COLO668 (cell line): ENCODE measurements around the gene DNMT3A.

Experiments used
- DNase-seq: peaks from one replicate; lab custom pipeline; 2025; ENCODE audit not compliant: unreplicated experiment; lab: John Stamatoyannopoulos, UW

Gene DNMT3A

DNA sequence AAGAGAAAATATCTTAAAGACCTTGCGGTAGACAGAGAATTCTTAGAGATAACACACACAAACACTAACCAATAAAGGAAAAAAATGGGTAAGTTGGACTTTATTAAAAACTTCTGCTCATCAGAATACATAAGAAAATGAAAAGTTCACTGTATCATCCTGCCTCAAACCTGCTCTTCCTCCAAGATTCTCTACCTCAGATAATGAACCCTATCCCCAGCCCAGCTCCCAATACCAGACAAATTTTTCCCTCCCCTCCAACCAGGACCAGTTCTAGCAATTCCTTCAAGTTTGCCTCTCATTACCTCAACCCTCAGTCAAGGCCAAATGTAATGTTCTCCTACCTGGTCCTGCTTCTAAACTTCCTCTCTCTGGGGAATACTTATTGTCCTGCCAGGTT, 79.4 kb downstream of the DNMT3A start:
- no peak for DNase-seq

DNA sequence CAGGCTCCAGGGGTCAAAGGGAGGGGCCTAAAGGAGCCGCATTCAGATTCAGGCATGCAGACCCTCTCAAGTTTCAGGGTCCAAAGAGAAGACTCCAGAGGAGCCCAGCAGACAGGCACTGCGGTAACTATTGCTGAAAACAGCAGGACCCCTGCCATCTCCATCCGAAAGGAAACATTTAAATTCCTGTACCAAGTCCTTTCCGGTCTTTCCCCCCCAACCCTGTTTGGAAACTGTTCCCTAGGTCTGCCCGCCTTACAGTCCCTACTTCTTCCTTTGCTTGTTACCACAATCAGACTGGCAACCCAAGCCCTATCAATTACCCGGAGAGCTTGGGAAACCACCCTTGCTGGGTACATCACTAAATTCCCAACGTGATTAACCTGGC, 82.0 kb downstream of the DNMT3A start:
- DNase-seq: no peak

DNA sequence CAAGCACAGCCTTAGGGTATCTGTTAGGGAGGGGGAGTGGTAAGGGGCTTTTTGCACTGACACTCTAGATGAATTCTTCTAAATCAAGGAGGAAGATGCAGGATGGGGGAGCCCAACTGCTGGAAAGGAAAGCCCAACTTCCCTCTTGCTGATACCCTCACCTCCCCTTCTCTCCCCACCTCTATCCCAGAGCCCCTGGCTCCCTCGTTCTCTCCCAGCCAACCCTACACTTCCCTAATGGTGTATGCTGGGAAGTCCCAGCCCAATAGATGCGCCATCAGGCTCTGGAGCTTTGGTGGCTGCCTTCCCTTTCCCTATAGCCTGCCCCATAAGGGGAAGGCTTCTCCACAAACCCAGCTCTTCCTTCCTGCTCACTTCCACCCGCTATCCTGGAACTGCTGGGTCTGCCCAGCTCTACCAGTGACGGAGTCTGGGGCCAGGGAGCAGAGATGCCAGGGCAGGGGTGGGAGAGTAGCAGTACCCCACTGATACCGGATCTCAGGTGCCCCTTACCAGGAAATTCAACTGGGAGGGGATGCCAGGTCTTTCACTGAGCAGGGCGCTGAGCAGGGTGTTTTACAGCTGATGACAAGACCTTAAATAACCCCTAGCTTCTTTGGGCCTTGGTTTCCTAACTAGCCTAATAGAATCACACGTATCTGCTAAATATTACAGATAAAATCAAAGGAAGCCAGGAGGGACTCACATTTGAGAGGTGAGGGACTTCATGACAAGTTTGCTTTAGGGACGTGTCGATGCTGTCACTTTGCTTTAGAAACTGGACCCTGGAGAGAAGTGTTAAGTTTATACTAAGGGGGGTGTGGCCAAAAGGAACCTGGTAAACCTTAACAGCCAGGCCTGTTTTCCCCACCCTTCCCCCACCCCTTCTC, 82.6 kb downstream of the DNMT3A start:
- DNase-seq: no peak

DNA sequence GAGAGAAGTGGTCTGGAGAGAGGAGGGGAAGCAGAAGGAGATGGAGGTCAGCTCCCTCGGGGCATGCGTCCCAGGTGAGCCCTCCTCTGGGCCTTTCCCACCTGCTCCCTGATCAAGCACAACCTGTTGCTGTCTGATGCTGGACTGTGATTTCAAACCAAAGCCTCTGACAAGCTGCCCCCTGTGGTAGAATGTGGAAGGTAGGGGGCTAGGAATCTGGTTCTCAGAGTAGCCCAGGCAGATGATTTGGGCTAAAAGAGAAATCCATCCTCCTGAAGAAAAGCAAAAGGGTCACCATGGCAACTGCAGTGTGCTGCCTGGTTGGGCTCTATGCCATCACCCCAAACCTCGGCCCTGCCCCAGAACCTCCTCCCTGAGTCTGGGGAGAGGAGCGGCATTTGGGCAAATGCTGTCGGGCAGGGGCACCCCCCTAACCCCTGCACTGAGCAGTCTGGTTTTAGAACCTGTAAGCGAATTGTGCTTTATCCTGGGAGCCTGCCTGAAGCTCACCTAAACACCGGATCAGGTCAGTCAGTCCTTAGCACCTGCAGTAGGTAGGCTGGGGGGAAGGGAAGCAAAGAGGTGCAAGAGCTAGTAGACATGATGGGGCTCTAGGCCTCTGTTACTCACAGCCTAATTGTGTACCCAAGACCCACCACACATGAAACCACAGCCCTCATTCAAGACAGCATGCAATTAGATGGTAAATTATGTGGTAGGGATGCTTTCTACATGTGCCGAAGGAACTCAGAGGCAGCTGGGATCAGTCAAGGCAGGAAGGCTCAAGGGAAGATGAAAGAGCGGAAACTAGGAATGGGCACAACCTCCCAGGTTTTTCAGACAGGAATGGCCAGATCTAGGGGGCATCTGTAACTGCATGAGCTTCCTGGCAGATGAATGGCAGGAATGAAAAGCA, 83.5 kb downstream of the DNMT3A start:
- DNase-seq: no peak

DNA sequence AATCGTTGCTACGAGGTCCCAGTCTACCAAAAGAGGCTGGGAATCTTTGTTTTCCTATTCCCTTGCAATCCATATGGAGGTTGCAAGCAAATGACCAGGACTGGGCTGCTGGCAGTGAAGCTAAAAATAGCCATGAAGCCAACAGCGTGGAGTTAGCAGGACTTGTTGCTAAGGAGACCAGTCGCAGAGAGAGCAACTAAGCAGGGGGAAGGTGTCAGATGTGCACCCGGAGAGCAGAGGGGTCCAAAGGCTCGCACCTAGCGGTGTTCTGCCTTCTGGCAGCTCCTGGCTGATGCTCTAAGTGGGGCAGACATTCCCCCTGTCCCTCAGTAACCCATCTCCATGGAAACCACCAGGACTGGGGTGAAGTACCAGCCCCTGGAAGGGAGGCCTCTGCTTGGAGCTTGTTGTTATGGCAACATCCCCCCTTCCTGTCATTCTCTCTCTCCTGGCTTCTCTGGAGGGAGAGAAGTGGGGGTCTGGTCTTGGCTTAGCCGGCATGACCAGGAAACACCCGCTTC, 84.6 kb downstream of the DNMT3A start:
- DNase-seq: peak; percentile 61

DNA sequence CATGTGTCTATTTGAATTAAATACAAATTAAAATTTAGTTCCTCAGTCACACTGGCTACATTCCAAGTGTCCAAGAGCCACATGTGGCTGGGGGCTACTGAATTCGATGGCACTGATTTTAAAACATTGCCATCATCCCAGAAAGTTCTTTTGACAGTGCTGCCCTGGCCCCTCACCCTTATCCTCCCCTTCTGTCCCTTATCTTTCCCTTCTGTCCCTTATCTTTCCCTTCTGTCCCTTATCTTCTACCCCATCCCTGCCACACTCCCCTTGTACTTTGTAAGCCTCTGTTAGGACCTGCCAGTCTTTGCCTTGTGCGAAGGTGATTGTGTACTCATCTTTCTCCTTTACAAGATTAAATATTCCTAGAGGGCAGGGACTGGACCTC, 85.2 kb downstream of the DNMT3A start:
- no peak for DNase-seq

DNA sequence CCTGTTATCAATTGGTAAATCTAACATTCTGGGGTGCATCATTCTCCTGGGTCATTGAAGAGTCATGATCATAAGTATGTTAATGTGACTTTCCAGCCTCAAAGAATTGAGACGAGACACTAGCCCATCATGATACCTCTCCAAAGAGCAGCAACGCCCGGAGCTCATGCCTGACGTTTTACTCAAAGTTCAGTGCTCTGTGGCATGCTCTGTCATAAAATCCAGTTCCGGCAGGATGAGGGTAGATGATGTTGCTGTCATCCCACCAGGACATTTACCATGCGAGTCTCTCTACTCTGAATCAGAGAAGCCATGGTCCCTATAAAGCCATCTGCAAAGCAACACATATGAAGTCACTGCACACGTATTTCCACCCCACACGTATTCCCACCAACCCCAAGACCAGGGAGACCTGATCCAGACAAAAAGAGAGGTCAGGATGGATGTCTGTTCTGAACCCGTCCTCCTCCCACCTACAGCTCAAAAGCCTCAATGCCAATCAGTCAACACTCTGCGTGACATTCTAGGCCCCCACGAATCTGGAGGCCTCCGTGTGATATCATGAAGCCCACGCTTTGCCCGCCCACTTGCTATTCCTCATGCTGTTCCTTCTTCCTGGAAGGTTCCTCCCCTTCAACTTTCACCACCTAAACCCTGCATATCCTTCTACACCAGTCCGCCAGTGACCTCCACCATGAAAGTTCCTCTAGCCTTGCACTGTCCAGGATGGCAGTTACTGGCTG, 85.8 kb downstream of the DNMT3A start:
- no peak for DNase-seq

DNA sequence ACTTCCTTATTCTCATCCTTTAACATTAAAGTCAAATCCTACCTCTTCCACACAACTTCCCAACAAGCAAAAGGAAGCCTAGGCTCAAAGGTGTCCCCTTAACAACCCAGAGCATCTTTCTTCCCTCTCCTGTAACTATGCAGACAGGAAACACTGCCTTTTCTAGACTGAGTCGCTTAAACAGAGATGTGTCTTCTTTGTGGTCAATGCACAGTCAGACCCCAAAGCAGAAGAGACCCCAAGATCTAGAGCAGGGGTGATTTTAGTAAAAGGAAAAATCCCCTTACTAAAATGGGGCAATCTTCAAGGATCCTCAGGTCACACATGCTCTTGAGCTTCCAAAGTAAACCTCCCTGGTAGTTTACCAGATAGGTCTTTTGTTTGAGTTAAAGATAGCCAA, 86.8 kb downstream of the DNMT3A start:
- DNase-seq: no peak

DNA sequence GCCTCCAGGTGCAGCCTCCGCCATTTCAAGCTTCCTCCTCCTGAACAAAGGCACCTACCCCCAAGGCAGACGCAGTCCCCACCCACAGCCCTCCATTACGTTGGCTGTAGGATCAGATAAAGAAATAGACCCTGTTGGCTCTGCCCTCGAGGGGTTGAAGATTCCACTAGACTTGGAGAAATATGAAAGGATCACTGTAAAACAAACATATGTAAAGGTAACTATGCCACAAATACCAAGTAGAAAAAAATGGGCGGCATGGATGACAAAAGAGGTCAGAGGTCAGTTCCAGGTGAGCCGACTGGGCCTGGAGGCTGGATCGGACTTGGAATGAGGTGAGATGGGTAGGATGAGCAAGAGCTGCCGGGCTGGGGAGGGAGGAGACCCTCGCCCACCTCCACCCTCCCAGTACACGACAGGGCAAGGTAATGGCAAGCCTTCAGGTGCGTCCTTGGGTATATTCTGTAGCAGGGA, 88.5 kb downstream of the DNMT3A start:
- no peak for DNase-seq

DNA sequence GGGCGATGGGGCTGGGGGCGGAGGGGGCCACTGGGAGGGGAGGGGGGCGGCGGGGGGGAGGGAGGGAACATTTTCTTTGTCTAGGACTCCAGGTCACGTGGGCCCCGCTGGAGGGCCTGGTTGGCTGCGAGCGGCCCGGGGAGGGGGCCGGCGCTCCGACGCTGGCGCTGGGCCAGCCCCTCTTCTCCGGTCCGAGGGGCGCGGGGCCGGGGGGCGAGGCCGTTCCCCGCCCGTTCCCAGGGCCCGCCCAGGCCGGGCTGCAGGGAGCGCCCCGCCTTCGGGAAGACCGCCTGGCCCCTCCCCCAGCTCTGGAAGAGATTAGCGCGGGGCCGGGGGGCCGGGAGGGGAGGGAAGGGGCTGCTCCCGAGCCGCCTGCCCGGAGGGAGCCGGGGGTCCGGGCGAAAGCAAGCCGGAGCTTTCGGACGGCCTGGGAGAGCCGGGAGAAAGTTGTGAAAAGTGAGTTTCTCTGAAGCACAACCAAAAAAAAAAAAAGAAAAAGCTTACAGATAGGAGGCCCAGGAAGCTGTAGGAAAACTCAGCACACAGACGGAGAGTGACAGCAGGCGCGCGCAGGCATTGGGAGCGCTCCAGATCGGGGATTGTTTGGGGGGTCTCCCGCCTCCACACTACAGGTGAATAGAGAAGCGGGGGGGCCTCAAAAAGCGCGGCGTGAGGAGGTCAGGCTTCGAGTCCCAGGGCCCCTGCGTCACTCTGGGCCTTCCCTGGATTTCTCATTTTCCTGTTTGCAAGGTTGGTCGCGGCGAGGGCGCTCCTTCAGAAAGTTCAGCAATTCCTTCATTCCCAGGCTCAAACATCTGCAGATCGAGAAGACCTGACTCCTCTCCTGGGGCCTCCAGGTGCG, 89.2 kb downstream of the DNMT3A start:
- DNase-seq: peak; percentile 85

DNA sequence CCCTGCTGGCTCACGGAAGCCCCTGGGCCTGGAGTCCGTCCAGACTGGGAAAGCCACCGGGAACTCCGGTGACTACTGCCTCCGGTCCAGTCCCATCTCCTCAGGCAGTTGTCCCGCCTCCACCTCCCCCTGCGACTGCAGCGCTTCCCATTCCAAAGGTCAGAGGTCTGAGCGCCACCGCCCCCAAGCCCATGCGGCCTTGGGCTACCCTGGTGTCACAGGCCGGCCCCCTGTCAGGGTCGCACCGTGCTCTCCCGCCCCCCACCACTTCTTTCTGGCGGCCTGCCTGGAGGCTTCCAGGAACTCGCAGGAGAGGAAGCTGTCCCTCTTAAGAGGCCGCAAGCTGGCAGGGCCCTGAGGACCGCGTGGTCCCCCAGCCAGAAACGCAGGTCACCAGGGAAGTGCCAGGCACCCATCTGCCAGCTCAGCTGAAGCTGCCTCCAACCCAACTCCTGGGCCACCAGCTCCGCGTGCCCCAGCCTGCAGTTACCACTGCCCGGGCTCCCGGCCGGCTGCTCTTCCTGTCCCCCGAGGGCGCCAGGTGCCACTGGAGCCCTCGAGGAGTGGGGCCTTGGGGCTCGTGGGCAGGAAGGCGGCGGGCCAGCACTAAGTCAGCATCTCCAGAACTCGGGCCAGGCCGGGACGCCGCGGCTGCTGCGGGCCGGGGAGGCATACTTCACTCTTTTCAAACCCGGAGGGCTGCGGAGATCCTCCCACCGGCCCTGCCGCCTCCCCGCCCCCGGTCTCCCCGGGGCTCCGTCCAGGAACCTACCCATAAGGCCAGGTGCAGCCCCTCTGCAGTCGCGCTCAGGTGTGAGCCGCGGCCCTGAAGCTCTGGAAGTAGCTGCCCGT, 90.1 kb downstream of the DNMT3A start:
- DNase-seq: peak; percentile 81

DNA sequence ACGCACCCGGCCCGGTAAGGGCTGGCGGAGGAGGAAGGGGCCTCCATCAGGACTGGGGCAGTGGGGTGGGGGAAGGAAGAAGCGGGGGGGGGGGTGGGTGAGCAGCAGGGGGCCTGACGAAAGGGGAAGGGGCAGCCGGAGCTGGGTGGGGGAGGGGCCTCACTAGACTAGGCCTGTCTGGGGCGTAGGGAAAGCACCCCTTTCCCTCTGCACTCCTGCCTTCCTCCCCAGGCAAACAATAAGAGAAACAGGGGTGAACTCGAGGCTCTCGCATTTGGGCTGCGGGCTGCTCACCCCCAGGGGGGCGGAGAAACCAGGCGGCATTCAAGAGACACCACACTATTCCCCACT, 90.7 kb downstream of the DNMT3A start:
- DNase-seq: no peak

DNA sequence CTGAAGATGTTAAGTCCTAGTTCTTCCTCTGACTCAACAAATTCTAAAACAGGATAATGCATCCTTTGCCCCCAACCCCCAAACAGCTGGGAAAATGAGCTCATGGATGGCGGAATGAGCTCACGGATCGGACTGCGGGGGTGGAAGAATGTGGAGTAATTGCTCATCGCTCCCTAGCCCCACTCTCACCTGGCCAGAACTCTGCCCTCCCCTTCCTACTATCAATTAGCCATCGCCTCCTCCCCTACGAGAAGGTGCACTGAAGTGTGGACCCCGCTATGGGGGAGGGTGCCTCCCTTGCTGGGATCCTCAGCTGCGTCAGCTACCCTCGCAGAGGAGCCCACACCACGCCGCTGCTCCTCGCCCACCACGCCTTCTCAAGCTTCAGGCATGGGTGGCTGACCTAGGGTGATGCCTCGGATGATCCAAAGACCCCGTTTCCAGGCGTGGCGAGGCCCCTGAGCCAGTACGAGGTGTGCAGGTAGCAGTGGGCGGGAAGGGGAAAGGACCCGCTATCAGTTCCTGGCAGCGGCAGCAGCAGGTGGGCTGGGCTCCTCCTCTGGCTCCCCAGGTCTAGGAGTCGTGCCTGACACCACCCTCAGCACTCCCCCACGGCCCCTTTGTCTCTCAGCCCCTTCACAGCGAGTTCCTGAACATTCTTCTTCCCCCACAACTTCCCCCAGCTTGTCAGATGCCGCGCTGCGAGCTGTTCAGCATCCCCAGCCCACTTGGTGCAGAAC, 91.2 kb downstream of the DNMT3A start:
- DNase-seq: peak; percentile 39

DNA sequence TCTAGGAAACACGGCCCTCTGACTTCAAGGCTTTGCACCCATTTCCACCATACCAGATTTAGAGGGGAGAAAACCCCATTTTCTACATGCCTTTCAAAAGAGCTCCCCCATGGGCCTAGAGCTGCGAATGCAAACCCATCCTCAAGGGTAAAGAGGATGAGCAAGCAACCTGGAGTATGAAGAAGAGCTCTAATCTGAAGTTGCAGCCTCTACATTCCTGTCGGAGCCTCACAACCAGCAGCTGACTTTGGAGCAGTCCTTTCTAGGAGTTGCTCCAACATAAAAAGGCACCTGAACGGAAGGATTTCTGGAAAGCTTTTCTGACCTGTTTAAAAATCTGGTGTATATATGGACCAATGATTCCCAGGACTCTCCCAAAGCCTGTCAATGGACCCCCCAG, 91.9 kb downstream of the DNMT3A start:
- no peak for DNase-seq

DNA sequence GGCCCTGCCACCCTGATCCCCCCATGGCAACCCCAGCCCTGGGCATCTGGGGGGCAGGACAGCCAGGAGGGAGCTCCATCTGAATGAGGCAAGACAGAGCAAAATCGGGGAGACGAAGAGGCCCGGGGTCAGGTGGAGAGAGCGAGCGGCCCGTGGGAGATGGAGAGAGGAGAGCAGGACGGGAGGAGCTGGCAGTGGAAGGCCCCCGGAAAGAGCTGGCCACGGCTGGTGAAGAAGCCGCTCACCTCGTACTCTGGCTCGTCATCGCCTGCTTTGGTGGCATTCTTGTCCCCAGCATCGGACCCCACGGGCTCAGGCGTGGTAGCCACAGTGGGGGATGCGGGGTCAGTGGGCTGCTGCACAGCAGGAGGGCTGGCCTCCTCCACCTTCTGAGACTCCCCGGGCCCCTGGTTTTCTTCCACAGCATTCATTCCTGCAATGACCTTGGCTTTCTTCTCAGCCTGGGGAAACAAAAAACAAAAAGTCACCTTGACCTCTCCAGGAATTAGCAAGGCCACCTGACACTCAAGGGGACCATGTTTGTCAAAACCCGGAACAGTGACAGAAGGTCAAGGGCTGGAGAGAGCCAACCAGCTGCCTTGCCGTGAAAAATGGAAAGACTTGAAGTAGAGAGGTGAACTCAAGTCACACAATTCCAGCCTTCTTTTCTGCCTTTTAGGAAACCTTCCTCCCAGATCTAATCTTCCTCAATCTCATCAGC, 93.8 kb downstream of the DNMT3A start:
- DNase-seq: no peak

DNA sequence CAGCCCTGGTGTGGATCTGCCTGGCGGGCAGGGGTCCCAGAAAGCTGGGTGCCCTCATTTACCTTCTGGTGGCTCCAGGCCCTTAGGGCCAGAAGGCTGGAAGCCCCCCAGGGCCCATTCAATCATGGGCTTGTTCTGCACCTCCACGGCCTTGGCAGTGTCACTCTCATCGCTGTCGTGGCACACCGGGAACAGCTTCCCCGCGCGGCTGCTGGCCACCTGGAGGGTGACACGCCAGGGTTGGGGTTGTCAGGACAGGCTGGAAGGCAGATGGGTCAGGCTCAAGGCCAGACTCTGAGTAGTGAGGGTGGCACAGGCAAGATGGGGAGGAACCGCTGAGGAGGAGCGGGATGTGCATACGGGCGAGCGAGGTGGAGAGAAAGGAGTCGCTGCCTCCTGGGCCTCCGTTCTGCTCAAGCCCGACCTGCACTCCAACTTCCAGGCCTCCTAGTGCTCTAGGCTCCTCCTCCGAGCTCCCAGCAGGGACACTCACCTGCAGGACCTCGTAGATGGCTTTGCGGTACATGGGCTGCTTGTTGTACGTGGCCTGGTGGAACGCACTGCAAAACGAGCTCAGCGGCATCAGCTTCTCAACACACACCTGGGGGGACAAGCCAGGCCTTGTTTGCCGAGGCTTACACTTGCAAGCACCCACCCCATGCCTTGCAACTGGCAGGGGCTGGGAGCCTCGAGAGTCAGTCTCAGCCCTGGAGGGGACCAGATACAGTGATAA, 95.0 kb downstream of the DNMT3A start:
- no peak for DNase-seq

DNA sequence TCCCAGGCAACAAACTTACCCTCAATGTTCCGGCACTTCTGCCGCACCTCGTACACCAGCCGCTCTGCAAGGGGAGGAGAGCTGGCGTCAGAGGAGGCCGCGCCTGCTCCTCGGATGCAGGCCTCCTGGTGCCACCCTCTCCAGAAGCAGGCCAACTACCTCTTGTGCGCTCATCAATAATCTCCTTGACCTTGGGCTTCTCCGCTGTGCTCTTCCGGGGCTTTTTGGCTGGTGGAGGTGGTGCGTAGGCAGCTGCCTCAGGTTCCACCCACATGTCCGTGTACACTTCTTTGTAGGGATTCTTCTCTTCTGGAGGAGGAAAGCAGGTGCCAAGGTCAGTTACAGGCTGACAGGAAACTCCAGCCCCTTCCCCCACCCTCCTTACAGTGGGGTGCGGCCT, 95.7 kb downstream of the DNMT3A start:
- DNase-seq: no peak
